ENCODE results near the gene AP2M1.

DNA sequence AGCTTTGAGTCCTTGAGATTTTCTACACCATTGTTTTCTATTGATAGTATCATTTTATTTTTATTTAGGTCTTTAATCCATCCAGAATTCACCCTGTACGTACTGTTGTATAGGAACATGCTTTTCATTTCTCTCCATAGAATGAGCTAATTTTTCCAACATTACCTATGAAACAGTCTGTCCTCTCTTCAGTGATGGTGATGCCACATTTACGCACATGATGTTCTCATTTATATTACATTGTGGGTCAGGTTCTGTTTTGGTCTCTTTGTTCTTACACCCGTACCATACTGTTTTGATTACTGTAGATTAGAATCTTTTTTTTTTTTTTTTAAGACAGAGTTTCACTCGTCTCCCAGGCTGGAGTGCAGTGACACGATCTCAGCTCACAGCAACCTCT, 37.1 kb downstream of the AP2M1 start:
- TF ChIP-seq CTCF (IDR thresholded peaks at IDR 0.05) (no peak), POLR2A (IDR thresholded peaks at IDR 0.05) (no peak)

Data from heart left ventricle (tissue), 13 donors.